ENCODE measurements around the gene PCBP3.

PCBP3 gene

GRCh38 chr21:45962531-45963231, 319.2 kb downstream of the PCBP3 start:
- Histone ChIP-seq H3K9me3 (ENCODE audit: insufficient read depth, low read length) (peaks cover 85% of the 10 kb centered on the region), H3K4me1 (ENCODE audit: insufficient read depth, insufficient read length) (no peaks in the 10 kb centered on the region), H3K27me3 (ENCODE audit: insufficient read depth, insufficient read length) (no peaks in the 10 kb centered on the region), H3K4me3 (ENCODE audit: insufficient read length, low read depth) (no peak overlapping the region), H3K36me3 (ENCODE audit: insufficient read depth, insufficient read length, low read length) (no peaks in the 10 kb centered on the region), H3K9ac (ENCODE audit: insufficient read length, low read depth) (no peak overlapping the region)
- no peak for TF ChIP-seq YY1 (IDR thresholded peaks at IDR 0.05; ENCODE audit: insufficient read depth, insufficient read length)
- TF ChIP-seq ZNF274 (IDR thresholded peaks at IDR 0.05; ENCODE audit: low read depth, low read length), result no peak
- no peak for TF ChIP-seq SUZ12 (IDR thresholded peaks at IDR 0.05; ENCODE audit: extremely low read depth, insufficient read depth, insufficient read length)
- no peak for DNase-seq (ENCODE audit: low read depth, low spot score)

- Histone ChIP-seq H3K4me3 (ENCODE audit: insufficient read length, low read depth) (no peak overlapping the region), H3K36me3 (ENCODE audit: insufficient read depth, insufficient read length, low read length) (no peaks in the 10 kb centered on the region), H3K9ac (ENCODE audit: insufficient read length, low read depth) (no peak overlapping the region), H3K9me3 (ENCODE audit: insufficient read depth, low read length) (peaks cover 85% of the 10 kb centered on the region), H3K4me1 (ENCODE audit: insufficient read depth, insufficient read length) (no peaks in the 10 kb centered on the region), H3K27me3 (ENCODE audit: insufficient read depth, insufficient read length) (no peaks in the 10 kb centered on the region)
- no peak for TF ChIP-seq SUZ12 (IDR thresholded peaks at IDR 0.05; ENCODE audit: extremely low read depth, insufficient read depth, insufficient read length)
- no peak for TF ChIP-seq YY1 (IDR thresholded peaks at IDR 0.05; ENCODE audit: insufficient read depth, insufficient read length)
- TF ChIP-seq ZNF274 (IDR thresholded peaks at IDR 0.05; ENCODE audit: low read depth, low read length), result no peak
- DNase-seq (ENCODE audit: low read depth, low spot score), result no peak
Measured at GRCh38 chr21:45963232-45963570, 319.7 kb downstream of the PCBP3 start.

- Histone ChIP-seq H3K9me3 (ENCODE audit: insufficient read depth, low read length) (peaks cover 79% of the 10 kb centered on the region), H3K4me1 (ENCODE audit: insufficient read depth, insufficient read length) (no peaks in the 10 kb centered on the region)
- TF ChIP-seq SUZ12 (IDR thresholded peaks at IDR 0.05; ENCODE audit: extremely low read depth, insufficient read depth, insufficient read length) (no peak), ZNF274 (IDR thresholded peaks at IDR 0.05; ENCODE audit: low read depth, low read length) (no peak), YY1 (IDR thresholded peaks at IDR 0.05; ENCODE audit: insufficient read depth, insufficient read length) (no peak)
Measured at GRCh38 chr21:45964649-45965048, 321.1 kb downstream of the PCBP3 start.

GRCh38 chr21:45965084-45965809, 321.7 kb downstream of the PCBP3 start:
- Histone ChIP-seq H3K4me1 (ENCODE audit: insufficient read depth, insufficient read length) (peaks cover 3% of the 10 kb centered on the region), H3K9me3 (ENCODE audit: insufficient read depth, low read length) (peaks cover 73% of the 10 kb centered on the region), H3K36me3 (ENCODE audit: insufficient read depth, insufficient read length, low read length) (no peaks in the 10 kb centered on the region), H3K4me3 (ENCODE audit: insufficient read length, low read depth) (no peak overlapping the region), H3K9ac (ENCODE audit: insufficient read length, low read depth) (no peak overlapping the region), H3K27me3 (ENCODE audit: insufficient read depth, insufficient read length) (no peaks in the 10 kb centered on the region)
- DNase-seq (ENCODE audit: low read depth, low spot score), result no peak
- TF ChIP-seq YY1 (IDR thresholded peaks at IDR 0.05; ENCODE audit: insufficient read depth, insufficient read length), result no peak
- no peak for TF ChIP-seq ZNF274 (IDR thresholded peaks at IDR 0.05; ENCODE audit: low read depth, low read length)
- no peak for TF ChIP-seq SUZ12 (IDR thresholded peaks at IDR 0.05; ENCODE audit: extremely low read depth, insufficient read depth, insufficient read length)

More at GRCh38 chr21:45964649-45965048, 321.1 kb downstream of the PCBP3 start:
- Histone ChIP-seq H3K36me3 (ENCODE audit: insufficient read depth, insufficient read length, low read length) (no peaks in the 10 kb centered on the region), H3K4me3 (ENCODE audit: insufficient read length, low read depth) (no peak overlapping the region), H3K27me3 (ENCODE audit: insufficient read depth, insufficient read length) (no peaks in the 10 kb centered on the region), H3K9ac (ENCODE audit: insufficient read length, low read depth) (no peak overlapping the region)
- DNase-seq (ENCODE audit: low read depth, low spot score), result no peak

- Histone ChIP-seq H3K36me3 (ENCODE audit: insufficient read depth, insufficient read length, low read length) (no peaks in the 10 kb centered on the region), H3K4me3 (ENCODE audit: insufficient read length, low read depth) (no peak overlapping the region), H3K9me3 (ENCODE audit: insufficient read depth, low read length) (peaks cover 56% of the 10 kb centered on the region), H3K4me1 (ENCODE audit: insufficient read depth, insufficient read length) (peaks cover 17% of the 10 kb centered on the region), H3K9ac (ENCODE audit: insufficient read length, low read depth) (no peak overlapping the region), H3K27me3 (ENCODE audit: insufficient read depth, insufficient read length) (peaks cover under 1% of the 10 kb centered on the region)
- no peak for TF ChIP-seq ZNF274 (IDR thresholded peaks at IDR 0.05; ENCODE audit: low read depth, low read length)
- no peak for DNase-seq (ENCODE audit: low read depth, low spot score)
Measured at GRCh38 chr21:45966791-45967394, 323.4 kb downstream of the PCBP3 start.

- Histone ChIP-seq H3K9ac (ENCODE audit: insufficient read length, low read depth) (peak overlapping the region; percentile 79), H3K27me3 (ENCODE audit: insufficient read depth, insufficient read length) (peaks cover 16% of the 10 kb centered on the region), H3K4me3 (ENCODE audit: insufficient read length, low read depth) (no peak overlapping the region), H3K9me3 (ENCODE audit: insufficient read depth, low read length) (peaks cover 24% of the 10 kb centered on the region), H3K36me3 (ENCODE audit: insufficient read depth, insufficient read length, low read length) (no peaks in the 10 kb centered on the region), H3K4me1 (ENCODE audit: insufficient read depth, insufficient read length) (peaks cover 31% of the 10 kb centered on the region)
- no peak for DNase-seq (ENCODE audit: low read depth, low spot score)
- TF ChIP-seq ZNF274 (IDR thresholded peaks at IDR 0.05; ENCODE audit: low read depth, low read length), result no peak
- TF ChIP-seq SUZ12 (IDR thresholded peaks at IDR 0.05; ENCODE audit: extremely low read depth, insufficient read depth, insufficient read length), result no peak
- no peak for TF ChIP-seq YY1 (IDR thresholded peaks at IDR 0.05; ENCODE audit: insufficient read depth, insufficient read length)
Measured at GRCh38 chr21:45969921-45970673, 326.6 kb downstream of the PCBP3 start.
